SU-DHL-6 (cell line): Measurements from ENCODE around the gene RNF103.
"Not testable (repeated sequence)": the region's sequence is repeated elsewhere in the genome, so short reads cannot be mapped to it uniquely, and the experiment has no call there.

Source experiments
- EZH2phosphoT487 ChIP-seq: fragments of 200-600 bp; sonication (generic), shearing (Covaris generic); conservative IDR thresholded peaks from 2 replicates; pipeline ENCODE4 v1.6.1; 2018; ENCODE audit warnings: mild to moderate bottlenecking, antibody characterized with exemption, low read length, moderate library complexity, mixed read lengths
- TF ChIP-seq, protein P1 (sequence below): fragments of 200-600 bp; sonication (generic); IDR thresholded peaks from one replicate; pipeline ENCODE4 v1.5.1; 2017; ENCODE audit warnings: antibody characterized with exemption, mild to moderate bottlenecking, low read length, moderate library complexity; ENCODE audit not compliant: insufficient read depth, poor library complexity, severe bottlenecking

DNA sequence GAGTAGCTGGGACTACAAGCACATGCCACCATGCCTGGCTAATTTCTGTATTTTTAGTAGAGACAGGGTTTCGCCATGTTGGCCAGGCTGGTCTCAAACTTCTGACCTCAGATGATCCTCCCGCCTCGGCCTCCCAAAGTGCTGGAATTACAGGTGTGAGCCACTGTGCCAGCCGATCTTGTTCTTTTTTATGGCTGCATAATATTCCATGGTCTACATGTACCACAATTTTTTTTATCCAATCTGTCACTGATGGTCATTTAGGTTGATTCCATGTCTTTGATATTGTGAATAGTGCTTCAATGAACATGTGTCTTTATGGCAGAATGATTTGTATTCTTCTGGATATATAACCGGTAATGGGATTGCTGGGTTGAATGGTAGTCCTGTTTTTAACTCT, 34.0 kb downstream of the RNF103 start:
- TF ChIP-seq, protein P1, sequence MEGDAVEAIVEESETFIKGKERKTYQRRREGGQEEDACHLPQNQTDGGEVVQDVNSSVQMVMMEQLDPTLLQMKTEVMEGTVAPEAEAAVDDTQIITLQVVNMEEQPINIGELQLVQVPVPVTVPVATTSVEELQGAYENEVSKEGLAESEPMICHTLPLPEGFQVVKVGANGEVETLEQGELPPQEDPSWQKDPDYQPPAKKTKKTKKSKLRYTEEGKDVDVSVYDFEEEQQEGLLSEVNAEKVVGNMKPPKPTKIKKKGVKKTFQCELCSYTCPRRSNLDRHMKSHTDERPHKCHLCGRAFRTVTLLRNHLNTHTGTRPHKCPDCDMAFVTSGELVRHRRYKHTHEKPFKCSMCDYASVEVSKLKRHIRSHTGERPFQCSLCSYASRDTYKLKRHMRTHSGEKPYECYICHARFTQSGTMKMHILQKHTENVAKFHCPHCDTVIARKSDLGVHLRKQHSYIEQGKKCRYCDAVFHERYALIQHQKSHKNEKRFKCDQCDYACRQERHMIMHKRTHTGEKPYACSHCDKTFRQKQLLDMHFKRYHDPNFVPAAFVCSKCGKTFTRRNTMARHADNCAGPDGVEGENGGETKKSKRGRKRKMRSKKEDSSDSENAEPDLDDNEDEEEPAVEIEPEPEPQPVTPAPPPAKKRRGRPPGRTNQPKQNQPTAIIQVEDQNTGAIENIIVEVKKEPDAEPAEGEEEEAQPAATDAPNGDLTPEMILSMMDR = not testable (repeated sequence)
- TF ChIP-seq EZH2phosphoT487 = not testable (repeated sequence)
